ENCODE measurements around the gene PIP4K2A.

DNA sequence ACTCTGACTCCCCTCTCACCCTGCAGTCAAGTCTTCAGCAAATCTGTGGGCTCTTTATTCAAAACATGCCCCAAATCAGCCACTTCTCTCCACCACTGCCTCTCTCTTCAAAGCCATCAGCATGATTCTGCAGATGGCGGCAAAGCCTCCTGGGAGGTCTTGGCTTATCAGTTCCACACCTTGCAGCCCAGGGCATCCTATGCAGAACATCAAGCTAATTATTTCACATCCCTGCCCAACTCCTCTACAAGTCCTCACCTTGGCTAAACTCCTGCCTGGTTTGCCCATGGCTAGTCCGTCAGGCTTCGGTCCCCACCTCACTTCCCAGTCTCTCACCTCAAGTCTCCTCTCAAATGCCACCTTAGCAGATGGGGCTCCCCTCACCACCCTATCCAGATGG lies 70.2 kb downstream of the PIP4K2A start:
- TF ChIP-seq, protein P1, sequence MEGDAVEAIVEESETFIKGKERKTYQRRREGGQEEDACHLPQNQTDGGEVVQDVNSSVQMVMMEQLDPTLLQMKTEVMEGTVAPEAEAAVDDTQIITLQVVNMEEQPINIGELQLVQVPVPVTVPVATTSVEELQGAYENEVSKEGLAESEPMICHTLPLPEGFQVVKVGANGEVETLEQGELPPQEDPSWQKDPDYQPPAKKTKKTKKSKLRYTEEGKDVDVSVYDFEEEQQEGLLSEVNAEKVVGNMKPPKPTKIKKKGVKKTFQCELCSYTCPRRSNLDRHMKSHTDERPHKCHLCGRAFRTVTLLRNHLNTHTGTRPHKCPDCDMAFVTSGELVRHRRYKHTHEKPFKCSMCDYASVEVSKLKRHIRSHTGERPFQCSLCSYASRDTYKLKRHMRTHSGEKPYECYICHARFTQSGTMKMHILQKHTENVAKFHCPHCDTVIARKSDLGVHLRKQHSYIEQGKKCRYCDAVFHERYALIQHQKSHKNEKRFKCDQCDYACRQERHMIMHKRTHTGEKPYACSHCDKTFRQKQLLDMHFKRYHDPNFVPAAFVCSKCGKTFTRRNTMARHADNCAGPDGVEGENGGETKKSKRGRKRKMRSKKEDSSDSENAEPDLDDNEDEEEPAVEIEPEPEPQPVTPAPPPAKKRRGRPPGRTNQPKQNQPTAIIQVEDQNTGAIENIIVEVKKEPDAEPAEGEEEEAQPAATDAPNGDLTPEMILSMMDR (IDR thresholded peaks at IDR 0.05): no peak
- TF ChIP-seq POLR2A (IDR thresholded peaks at IDR 0.05): no peak
